CD4-positive, alpha-beta T cell treated with Interferon gamma for 1 hour (primary cell): ENCODE results near the gene SYDE2.
"Not testable (repeated sequence)": the region's sequence is repeated elsewhere in the genome, so short reads cannot be mapped to it uniquely, and the experiment has no call there.

Source experiments
- DNase-seq: peaks from one replicate; pipeline ENCODE4 v3.0.0-alpha.2; 2020

SYDE2 gene

DNA sequence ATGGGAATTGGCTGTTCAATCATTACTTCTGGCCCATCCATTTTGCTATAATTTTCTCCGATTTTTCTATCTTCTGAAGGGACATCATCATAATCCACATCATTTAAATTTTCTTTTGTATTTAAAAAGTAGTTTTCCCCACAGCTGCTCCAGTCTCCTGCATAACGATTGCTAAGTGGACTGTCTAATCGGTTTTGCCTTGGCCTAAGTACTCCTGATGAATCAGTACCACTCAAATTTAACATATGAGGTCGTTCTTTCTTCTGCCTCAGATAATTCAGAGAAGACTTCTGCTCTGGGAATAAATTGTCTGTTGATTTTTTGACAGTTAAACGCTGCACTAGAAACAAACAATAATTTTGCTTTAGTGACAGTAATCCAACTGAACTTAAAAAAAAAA is 41.9 kb downstream of the SYDE2 start:
- DNase-seq: no peak

DNA sequence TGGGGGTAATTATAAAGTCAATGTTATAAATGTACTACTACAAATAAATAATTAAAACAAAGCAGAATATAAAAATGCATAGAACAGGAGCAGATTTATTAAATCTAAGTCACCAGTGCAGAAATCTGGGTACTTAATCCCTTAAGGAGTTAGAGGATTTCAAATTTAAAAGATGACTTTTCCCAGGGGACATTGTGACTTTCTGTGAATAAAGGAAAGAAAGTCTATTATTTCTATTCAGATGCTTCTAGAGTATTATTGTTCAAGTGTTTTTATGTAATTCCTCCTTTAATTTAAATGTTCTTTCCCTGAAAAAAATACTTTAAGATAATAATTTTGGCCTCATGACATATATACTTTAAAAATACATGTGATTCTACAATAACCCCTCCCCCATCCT is 43.4 kb downstream of the SYDE2 start:
- no peak for DNase-seq

DNA sequence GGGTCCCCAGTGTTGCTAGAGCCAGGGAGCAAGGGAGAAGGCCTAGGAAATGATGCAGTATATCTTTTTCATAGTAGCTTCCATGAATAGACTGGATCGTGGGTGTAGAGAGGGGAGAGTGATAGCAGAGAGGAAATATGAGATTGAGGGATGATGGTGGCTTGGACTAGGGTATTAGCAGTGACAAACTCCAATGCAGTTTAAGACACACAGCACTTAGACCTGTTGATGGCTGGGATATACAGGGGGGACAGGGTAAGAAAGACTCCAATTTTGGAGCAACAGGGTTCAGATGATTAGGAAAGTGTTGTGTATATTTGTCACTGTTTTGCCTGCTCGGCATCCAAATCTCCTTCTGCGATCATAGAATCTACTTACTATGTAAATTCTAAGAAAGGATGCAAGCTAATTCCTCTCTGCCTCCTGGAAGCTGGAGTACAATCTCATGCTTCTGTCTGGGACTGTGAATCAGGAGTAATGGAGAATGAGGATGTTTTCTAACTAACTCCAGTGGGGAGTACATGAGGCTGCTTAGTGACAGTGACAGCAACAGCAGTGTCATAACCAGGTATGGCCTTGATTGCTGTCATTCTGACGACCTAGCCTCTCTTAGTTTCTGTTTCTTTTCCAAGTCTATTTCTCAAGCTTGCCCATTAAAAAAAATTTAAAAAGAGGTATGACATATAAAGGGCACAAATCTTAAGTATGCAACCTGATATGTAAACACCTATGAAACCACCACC is 47.5 kb downstream of the SYDE2 start:
- no peak for DNase-seq

DNA sequence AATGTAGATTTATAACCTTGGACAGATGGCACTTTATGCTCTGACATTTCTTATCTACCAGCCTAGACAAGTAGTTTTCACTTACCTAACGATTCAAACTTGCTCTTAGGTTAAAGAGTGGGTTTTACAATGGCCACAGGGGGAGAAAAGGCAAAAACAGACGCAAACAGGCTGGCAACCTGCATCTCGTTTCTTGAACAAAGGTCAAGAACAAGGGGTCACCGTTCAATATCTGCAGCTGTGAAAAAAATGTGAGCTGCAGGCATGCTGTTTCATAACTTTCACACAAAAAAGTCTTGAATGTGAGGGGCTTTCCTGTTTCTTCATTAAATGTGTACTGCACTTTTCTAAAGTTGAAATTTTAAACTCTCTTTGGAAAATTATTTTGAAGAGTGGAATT is 49.4 kb downstream of the SYDE2 start:
- no peak for DNase-seq

DNA sequence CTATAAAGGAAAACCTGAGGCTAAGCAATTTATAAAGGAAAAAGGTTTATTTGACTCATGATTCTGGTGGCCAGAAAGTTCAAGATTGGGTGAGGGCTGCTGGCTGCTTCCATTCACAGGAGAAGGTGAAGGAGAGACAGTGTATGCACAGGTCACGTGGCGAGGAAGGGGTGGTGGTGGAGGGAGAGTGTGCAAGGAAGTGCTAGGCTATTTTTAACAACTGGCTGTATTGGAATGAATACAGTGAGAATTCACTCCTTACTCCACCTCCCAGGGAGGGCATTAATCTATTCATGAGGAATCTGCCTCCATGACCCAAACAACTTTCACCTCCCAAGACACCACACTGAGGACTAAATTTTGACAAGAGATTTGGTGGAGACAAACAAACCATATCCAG is 51.0 kb downstream of the SYDE2 start:
- no peak for DNase-seq

DNA sequence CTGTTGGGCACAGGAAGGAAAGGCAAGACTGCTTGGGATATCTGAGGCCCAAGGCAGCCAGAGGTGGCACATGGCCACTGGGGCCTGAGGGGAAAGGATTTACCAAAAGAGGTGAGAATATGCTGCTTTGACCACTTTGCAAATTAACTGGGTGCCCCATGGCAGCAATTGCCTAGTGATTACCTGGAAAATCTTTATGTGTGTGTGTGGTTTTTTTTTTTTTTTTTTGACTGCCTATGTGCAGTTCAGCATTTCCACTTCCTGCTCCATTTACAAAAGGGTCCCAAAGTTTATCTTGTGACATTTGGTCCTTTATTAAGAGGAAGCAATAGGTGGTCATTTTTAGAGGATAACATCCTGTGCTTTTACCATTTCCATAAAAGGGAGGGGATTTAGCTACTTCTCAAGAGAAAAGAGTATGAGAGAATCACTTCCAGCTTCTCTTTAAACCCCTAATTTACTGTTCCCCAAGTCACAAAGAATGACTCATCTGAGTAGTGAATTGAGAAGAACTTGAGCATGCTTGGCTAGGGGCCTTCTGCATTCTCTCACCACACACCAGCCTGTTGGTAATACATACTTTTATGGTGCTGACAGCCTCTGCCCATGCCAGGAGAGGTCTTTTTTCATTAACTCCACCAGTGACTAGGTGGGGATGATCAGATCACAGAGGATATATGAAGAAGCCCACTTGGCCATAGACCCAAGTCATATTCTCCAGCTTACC is 52.1 kb downstream of the SYDE2 start:
- DNase-seq: no peak

DNA sequence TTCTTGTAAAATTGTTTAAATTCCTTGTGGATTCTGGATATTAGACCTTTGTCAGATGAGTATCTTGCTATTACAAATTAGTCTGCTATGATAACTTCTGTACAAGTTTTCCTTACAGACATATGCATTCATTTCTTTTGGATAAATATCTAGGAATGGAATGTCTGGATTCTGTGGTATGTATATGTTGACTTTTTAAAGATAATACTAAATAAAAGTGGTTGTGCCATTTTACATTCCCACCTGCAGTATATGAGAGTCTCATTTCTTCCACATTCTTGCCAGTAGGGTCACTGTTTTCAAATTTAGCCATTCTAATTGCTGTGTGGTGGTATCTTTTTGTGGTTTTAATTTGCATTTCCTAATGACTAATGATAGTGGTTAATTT is 53.9 kb downstream of the SYDE2 start:
- no peak for DNase-seq

DNA sequence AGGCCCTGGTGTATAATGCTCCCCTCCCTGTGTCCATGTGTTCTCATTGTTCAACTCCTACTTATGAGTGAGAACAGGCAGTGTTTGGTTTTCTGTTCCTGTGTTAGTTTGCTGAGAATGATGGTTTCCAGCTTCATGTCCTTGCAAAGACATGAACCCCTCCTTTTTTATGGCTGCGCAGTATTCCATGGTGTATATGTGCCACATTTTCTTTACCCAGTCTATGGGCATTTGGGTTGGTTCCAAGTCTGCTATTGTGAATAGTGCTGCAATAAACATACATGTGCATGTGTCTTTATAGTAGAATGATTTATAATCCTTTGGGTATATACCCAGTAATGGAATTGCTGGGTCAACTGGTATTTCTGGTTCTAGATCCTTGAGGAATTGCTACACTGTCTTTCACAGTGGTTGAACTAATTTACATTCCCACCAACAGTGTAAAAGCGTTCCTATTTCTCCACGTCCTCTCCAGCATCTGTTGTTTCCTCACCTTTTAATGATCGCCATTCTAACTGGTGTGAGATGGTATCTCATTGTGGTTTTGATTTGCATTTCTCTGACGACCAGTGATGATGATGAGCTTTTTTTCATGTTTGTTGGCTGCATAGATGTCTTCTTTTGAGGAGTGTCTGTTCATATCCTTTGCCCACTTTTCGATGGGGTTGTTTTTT is 54.4 kb downstream of the SYDE2 start:
- DNase-seq: not testable (repeated sequence)

DNA sequence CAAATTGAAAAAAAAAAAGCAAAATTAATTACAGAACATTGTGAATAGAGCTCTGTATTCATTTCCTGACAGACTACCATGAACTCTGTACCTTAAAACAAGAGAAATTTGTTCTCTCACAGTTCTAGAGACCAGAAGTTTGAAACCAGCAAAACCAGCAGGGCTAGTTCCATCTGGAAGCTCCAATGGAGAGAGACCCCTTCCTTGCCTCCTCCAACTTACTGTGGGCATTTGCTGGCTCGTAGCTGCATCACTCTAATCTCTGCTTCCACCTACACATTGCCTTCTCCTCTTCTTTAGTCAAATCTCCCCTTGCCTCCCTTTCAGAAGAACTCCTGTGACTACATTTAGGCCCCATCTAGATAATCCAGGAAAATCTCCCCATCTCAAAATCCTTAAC is 56.5 kb downstream of the SYDE2 start:
- no peak for DNase-seq

DNA sequence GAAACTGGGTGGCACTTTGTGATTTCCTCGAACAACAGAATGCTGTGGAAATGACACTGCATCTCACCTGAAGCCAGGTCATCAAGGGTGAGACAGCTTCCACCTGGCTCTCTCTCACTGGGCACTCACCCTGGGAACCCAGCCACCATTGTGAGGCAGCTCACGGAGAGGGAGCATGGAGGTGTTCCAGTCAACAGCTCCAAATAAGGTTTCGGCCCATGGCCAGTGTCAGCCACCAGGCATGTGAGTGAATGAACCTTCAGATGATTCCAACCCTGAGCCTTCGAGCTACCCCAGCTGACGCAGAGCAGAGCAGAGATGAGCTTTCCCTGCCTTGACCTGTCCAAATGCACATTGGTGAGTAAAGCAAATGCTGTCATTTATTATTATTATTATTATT is 58.1 kb downstream of the SYDE2 start:
- no peak for DNase-seq

DNA sequence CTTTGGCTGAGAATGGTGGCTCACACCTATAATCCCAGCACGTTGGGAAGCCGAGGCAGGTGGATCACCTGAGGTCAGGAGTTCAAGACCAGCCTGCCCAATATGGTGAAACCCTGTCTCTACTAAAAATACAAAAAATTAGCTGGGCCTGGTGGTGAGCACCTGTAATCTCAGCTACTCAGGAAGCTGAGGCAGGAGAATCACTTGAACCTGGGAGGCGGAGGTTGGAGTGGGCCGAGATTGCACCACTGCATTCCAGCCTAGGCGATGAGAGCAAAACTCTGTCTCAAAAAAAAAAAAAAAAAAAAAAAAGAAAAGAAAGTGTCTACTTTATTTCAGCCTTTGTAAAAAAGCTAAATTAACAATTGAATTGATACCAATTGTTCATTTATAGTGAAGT is 62.4 kb downstream of the SYDE2 start:
- not testable (repeated sequence) for DNase-seq

DNA sequence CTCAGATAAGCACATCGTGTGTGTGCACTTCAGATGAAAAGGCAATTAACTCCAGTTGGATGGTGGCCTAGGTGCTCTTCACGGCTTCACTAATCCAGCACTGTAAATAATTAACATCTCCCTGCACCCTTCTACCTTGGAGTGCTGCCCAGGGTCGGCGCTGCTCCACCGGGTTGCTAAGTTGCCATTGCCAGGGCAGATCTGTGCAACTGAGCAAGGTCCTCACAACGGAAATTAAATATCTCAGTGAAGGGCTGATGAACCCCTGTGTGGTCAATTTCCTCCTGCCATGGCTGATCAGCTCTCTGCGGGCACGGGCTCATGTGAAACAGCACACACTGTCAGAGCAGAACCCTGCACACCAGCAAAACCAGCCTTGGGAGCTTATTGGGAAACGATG is 63.2 kb downstream of the SYDE2 start:
- DNase-seq: no peak

DNA sequence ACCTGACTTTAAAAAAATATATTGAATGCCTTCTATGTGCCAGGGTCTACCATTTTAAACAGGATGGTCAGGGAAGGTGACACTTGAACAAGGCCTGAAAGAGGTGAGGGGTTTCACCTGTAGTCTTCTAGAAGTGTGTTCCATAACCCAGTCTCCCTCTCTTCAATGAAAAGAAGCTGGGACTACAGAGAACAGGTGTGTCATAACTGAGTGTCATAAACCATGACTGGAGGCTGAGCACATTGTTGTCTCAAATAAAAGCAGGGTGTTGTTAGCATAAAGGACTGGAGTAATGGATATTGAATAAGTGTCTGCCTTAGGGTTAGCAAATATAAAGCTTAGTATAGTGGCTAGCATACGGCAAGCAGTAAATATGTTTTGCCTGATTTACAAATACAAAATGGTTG is 65.4 kb downstream of the SYDE2 start:
- DNase-seq: no peak

DNA sequence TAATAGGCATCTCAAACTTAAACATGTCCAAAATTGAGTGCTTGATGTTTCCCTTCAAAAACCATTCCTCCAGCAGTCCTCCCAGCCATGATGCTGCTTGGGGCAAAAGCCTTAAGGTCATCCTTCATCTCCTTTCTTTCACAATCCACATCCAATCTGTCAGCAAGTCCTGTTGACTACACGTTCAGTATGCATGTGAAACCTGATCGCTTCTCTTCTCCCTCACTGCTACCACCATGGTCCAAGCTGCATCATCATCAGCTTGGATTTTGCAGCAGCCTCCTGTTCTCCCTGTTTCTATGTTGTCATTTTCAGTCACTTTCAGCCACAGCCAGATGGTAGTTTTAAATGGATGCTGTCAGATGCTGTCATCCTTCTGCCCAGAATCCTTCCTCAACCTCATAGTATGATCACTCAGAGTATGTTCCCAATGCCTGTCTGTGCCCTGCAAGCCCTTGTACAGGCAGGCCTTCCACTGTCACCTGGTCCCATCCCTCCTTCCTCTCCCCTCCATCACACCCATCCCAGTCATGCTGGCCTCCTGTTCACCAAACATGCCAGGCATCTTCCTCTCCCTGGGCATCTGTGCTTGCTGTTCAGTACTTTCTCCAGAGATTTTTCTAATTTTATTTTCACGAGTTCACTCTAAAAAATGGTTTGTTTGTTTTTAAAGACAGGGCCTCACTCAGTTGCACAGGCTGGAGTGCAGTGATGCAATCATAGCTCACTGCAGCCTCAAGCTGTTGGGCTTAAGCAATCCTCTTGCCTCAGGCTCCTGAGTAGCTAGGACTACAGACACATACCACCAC is 66.0 kb downstream of the SYDE2 start:
- no peak for DNase-seq

DNA sequence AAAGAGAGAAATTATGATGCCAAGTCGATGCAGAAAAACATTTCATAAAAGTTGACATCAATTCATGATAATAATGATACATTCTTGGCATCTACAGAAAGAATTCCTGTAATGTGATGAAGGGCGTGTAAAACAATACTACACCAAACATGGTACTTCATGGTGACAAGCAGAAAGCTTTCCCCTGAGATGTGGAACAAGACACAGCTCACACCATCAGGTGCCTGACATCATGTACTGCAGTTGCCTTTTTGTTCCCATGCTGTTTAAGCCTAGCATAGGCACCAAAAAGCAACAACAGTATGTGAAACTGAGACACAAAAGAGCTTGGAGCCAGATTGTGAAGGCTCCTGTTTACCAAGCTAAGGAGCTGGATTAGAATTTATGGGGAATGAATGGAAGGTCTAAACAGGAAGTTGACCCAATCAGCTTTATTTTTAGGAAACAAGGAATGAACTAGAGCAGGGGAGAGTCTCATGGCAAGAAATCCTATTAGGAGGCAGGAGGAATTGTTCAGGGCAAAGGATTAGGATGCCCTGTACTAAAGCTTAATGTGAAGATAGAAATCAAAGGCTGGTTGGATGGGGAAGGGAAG is 67.2 kb downstream of the SYDE2 start:
- no peak for DNase-seq

DNA sequence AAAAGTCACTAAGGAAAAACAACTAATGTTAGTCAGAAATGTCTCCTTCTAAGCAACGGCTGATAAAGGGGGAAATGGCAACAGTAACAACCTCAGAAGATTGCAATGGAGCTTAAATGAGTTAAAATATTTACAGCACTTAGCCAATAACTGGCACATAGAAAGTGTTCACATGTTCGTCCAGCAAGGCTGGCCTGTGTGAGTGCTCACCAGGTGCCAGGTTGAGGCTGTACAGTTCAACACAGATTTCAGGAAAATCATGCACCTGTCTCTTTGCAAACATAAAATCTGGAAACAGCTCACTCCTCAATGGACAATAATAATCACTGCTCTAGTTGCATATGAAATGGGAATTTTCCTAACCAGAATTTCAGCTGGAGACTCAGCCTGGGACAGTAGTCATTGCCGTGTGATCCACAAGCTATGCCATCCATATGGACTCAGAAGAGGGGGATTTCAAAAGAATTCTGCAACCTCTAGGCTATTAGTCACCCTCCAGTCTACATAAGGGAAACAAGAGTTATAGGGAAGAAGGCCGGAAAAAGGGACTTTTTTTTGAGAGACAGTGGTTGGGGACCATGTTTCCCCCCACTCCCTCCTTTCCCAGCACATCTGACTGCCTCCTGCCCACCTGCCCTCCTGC is 68.6 kb downstream of the SYDE2 start:
- no peak for DNase-seq

DNA sequence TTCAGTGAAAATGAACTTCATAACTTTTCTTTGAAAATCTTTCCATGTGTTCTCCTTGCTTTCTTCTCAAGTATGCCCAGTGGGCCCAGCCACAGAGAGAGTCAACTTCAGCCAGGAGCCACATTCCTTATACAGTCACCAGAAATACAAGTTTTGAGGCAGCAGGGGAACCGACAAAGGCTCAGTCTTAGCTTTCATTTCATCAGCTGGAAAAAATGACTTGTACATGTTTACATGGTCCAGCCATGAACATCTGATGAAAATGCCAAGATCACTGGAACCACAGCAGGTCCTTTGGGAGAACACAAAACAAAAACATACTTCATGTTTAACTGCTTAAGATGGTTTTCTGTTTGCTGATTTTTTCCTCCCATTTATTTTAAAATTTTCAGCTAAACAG is 72.5 kb downstream of the SYDE2 start:
- DNase-seq: no peak

DNA sequence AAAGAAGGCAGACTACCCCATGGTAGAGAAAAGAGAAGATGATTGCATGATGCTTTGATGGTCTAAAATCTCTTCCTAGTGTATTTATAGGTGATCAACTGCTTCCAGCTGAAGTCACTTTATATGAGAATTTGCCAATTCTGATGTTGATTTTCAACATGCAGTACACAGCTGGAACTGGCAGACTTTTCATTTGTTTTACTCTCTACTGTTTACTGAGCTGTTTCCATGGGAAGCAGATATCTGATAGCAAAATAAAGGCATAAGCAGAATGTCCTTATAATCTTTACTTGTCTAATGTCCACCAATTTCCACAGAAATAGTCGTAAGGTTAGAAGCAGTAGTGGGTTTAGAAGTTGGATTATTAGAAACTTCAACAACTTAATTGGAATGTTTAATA is 74.9 kb downstream of the SYDE2 start:
- no peak for DNase-seq

DNA sequence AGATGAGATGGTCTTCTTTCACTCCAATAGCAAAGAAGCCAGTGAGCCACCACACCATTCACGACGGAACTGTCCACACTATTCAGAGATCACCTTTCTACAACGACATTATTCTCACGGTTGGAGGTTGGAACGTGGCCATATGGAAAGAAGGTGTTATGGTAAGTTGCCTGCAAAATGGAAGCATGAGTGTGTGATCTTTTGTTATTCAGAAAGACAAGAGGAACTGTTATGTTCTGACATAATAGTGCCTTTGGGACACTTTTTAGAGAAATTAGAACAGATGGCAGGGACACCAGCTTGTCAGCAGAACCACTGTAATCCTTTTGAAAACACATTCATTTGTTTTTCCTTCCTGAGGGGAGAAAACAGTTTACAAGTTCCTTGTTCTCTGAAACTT is 76.7 kb downstream of the SYDE2 start:
- no peak for DNase-seq

DNA sequence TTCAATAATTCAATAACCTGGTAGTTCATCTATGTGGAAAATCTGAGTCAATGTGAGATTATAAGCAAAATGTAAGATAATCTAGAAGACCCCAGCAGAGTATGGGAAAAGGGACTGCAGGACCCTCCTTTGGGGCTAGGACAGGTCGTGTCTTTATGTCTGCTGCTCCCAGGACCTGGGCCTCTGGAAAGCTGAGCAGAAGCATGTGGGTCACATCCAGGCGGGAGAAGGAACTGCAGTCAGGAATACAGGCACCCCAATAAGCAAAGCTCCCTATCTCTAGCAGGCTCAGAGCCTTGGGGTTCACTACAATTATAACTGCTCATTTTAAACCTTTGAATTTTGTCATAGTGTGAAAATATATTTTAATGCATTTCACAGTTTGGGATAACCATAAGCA is 78.6 kb downstream of the SYDE2 start:
- no peak for DNase-seq

DNA sequence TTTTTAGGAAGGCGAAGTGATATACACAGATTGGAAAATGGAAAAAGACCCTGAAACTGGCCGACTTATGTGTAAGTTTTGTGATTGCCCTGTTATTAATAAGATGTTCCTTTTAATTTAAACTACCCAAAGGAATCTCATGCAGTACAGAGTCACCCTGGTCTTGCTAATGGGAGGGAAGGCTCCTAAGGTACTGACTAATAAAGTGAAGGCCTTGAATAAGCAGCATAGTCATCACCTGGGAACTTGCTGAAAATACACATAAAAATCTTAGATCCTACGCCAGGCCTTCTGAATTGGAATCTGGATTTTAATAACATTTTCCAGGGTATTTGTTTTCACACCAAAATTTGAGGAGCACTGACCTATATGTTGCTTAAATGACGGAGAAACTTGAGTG is 79.1 kb downstream of the SYDE2 start:
- no peak for DNase-seq

DNA sequence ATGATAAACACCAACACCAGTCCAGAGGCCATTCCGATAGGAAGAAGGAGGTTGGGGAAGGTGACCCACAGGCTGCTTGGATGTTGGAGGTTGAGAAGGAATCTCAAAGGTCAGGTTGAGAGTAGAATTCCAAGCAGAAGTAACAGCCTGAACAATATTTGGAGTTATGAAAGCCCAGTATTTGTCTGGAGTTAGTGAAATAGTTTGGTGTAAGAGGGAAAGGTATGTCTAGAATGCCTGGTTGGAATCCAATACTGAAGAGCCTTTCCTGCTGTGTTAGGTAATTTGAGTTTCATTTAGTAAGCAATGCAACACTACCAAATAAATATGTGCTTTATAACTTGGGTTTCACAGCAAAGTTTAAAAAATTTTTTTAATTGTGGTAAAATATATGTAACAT is 82.1 kb downstream of the SYDE2 start:
- DNase-seq: no peak

DNA sequence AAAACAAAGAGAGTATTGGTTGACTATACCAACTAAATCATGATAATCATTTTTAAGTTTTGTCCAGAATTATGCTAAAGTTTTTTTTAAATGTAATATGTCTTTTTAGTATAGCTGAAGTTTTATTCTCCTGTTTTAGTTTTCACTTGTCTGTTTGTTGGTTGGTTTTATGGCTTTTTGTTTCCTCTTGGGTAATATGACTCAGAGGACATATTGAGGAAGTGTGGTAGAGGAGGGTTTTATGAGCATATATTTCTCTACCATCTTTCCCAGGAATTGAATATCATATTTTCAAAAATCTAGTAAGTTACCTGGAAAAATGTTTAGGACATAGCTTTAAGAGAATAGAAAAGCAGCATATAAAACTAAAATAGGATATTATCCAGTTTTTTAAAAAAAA is 84.0 kb downstream of the SYDE2 start:
- no peak for DNase-seq
